ENCODE data around the gene EFCAB7.

The EFCAB7 gene

GRCh38 chr1:63612564-63612963 is 89.2 kb downstream of the EFCAB7 start:
- no peak for DNase-seq

DNA sequence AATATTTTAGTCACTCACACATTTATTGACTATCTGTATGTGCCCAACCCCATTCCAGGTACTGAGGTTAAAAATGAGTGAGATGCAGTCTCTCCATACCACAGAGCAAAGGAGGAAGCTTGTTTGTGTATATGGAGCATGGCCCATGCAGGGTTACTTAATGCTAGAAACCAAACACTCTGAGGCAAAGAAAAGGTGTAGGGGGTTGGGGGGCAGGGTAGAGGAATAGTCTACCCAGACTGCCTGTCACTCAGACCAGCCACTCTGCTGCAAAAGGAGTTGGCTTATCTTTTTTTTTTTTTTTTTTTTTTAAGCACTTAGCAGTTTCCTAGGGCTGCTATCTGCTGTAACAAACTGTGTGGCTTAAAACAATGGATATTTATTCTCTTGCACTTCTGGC is 89.6 kb downstream of the EFCAB7 start:
- DNase-seq: no peak

- DNase-seq: no peak
Observed at GRCh38 chr1:63615768-63616420, 92.6 kb downstream of the EFCAB7 start.

GRCh38 chr1:63617450-63617849 is 94.1 kb downstream of the EFCAB7 start:
- no peak for DNase-seq

GRCh38 chr1:63618011-63618410 is 94.7 kb downstream of the EFCAB7 start:
- DNase-seq: no peak

GRCh38 chr1:63619558-63619957 is 96.2 kb downstream of the EFCAB7 start:
- no peak for DNase-seq

DNA sequence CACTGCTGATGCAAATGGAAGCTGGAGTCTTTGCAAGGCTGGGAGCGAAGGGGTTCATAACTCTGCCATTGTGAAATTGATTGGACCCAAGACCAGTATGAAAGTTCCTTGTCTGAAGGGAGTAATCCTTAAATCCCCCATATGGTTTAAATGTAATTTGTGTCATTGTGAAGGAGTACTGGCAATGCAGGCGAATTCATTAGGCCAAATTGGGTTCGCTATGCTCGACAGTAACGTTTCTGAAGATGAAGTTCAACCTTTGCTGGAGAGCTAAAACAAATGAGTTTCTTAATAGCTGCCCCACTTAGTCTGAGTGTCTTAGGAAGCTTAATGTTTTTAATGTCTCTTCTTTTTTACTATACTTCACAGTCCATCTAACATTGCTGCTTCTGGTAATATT is 97.3 kb downstream of the EFCAB7 start:
- DNase-seq: no peak

GRCh38 chr1:63621075-63621474 is 97.8 kb downstream of the EFCAB7 start:
- DNase-seq: no peak

GRCh38 chr1:63621698-63622097 is 98.4 kb downstream of the EFCAB7 start:
- no peak for DNase-seq

All from NCI-H187 treated with DMSO at 0.1 percent for 48 hours (cell line).